Karpas-422 (cell line): ENCODE measurements around the gene PHKG2. TPM values are rescaled to one million over a fixed set of nuclear protein-coding genes. Genes with fewer than 3 reads are reported as not detected.
"Not testable (repeated sequence)": the region's sequence is repeated elsewhere in the genome, so short reads cannot be mapped to it uniquely, and the experiment has no call there.

Source experiments
- DNase-seq: peaks from one replicate; pipeline ENCODE4 v3.0.0-alpha.2; 2015
- H2AFZ ChIP-seq: fragments of 200-600 bp; sonication (generic); 2 replicates; pipeline ENCODE4 v1.6.1; 2014; ENCODE audit warnings: antibody characterized with exemption, low read length, mixed read lengths
- H3K27ac ChIP-seq: fragments of 200-600 bp; sonication (generic); 2 replicates; pipeline ENCODE4 v1.5.1; 2014; ENCODE audit warnings: mild to moderate bottlenecking, low read length, moderate library complexity
- H3K27me3 ChIP-seq: fragments of 200-600 bp; sonication (generic); 2 replicates; pipeline ENCODE4 v1.6.1; 2014; ENCODE audit warnings: low read length, mixed read lengths
- H3K36me3 ChIP-seq: fragments of 200-600 bp; sonication (generic); 2 replicates; pipeline ENCODE4 v1.6.1; 2014; ENCODE audit warnings: low read length, mixed read lengths; ENCODE audit not compliant: insufficient read depth
- H3K4me1 ChIP-seq: fragments of 200-600 bp; sonication (generic); 2 replicates; pipeline ENCODE4 v1.6.1; 2014; ENCODE audit warnings: mild to moderate bottlenecking, low read length, mixed read lengths
- H3K4me2 ChIP-seq: fragments of 200-600 bp; sonication (generic); 2 replicates; pipeline ENCODE4 v1.6.1; 2014; ENCODE audit warnings: low read length, low read depth, mild to moderate bottlenecking; ENCODE audit not compliant: poor library complexity, severe bottlenecking
- H3K4me3 ChIP-seq: fragments of 200-600 bp; sonication (generic); 2 replicates; pipeline ENCODE4 v1.5.1; 2014; ENCODE audit warnings: mild to moderate bottlenecking, antibody characterized with exemption, low read length, mixed read lengths
- H3K79me2 ChIP-seq: fragments of 200-600 bp; sonication (generic); 2 replicates; pipeline ENCODE4 v1.6.1; 2014; ENCODE audit warnings: mild to moderate bottlenecking, low read length, mixed read lengths
- H3K9ac ChIP-seq: fragments of 200-600 bp; sonication (generic); 2 replicates; pipeline ENCODE4 v1.6.0; 2014; ENCODE audit warnings: low read length
- H3K9me2 ChIP-seq: fragments of 200-600 bp; sonication (generic), shearing (Covaris generic); replicated peaks from 2 replicates; pipeline ENCODE4 v1.6.0; 2014; ENCODE audit warnings: mild to moderate bottlenecking, low read length, moderate library complexity; ENCODE audit not compliant: insufficient read depth
- H3K9me3 ChIP-seq: fragments of 300-700, 200-600 bp; sonication (generic); 2 replicates; pipeline ENCODE4 v1.6.1; 2014; ENCODE audit warnings: low read length, mixed read lengths
- H4K20me1 ChIP-seq: fragments of 200-600 bp; sonication (generic); 2 replicates; pipeline ENCODE4 v1.6.1; 2014; ENCODE audit warnings: mild to moderate bottlenecking, antibody characterized with exemption, low read length, low read depth; ENCODE audit not compliant: insufficient read depth
- total RNA-seq: library from RNA; depleted of rRNA; stranded (reverse); fragments of >200 nt; shearing (Covaris generic); gene quantifications from 2 replicates; pipeline ENCODE4 v1.2.3, GENCODE V29; 2014; ENCODE audit warnings: low replicate concordance; rRNA removed

PHKG2 gene, protein sequence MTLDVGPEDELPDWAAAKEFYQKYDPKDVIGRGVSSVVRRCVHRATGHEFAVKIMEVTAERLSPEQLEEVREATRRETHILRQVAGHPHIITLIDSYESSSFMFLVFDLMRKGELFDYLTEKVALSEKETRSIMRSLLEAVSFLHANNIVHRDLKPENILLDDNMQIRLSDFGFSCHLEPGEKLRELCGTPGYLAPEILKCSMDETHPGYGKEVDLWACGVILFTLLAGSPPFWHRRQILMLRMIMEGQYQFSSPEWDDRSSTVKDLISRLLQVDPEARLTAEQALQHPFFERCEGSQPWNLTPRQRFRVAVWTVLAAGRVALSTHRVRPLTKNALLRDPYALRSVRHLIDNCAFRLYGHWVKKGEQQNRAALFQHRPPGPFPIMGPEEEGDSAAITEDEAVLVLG
- 32.3 and 35.5 TPM in 2 replicates for total RNA-seq

DNA sequence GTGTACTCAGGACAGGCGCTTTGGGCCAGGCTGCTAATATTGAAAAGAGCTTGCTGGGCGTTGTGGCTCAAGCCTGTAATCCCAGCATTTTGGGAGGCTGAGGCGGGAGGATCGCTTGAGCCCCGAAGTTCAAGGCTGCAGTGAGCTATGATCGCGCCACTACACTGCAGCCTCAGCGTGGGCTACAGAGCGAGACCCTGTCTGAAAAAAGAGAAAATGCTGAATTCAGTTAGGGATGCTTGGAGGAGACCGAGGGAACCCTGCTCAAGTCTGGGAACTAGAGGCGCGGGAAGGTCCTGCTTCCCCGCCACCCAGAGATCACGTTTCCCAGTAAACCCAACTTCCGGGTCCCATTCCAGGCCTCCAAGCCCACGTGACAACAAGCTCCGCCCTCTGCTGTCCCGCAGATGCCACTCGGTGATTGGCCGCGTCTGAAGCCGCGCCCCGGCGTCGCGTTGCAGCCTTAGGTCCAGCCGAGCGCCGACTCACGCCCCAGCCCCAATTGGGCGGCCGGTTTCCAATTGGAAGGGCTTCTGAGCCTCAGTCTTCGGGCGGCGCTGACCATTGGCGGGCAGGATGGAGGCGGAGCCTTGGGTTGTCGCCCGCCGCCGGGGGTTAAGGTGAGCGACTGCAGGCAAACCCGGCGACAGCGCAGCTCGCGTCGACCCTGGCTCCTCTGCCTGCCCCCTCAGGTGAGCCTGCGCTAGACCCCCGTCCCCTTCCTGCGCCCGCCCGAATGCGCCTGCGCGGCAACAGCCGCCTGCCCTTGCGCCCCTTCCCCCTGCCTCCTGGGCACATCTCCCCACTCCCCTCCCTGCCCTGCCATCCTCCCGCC lies at the start of gene PHKG2:
PHKG2 (plus strand) TSS at position 627 of the 835 bp plus-strand sequence. CDS start 396 bp downstream, outside the sequence.
- H3K4me2 ChIP-seq: peak within 1 kb of the TSS; percentile 69
- H3K79me2 ChIP-seq: peaks cover 24% of the 10 kb centered on the region
- peak within 1 kb of the TSS; percentile 1; the same call in 1 of the 2 replicates for H3K27ac ChIP-seq
- H3K4me1 ChIP-seq: peaks cover 15% of the 10 kb centered on the region
- H3K27me3 ChIP-seq: no peaks in the 10 kb centered on the region
- peak within 1 kb of the TSS; percentile 79 for H3K9ac ChIP-seq
- 0 out of 2 replicates have a peak, but pooled peaks cover 6% of the 10 kb centered on the region for H4K20me1 ChIP-seq
- peaks cover 15% of the 10 kb centered on the region; the same call in 1 of the 2 replicates for H3K36me3 ChIP-seq
- no peak within 1 kb of the TSS; the same call in 1 of the 2 replicates for H2AFZ ChIP-seq
- H3K4me3 ChIP-seq: peak within 1 kb of the TSS; percentile 73
- H3K9me2 ChIP-seq: no peaks in the 10 kb centered on the region
- peak; percentile 99 for DNase-seq
- H3K9me3 ChIP-seq: no peaks in the 10 kb centered on the region

DNA sequence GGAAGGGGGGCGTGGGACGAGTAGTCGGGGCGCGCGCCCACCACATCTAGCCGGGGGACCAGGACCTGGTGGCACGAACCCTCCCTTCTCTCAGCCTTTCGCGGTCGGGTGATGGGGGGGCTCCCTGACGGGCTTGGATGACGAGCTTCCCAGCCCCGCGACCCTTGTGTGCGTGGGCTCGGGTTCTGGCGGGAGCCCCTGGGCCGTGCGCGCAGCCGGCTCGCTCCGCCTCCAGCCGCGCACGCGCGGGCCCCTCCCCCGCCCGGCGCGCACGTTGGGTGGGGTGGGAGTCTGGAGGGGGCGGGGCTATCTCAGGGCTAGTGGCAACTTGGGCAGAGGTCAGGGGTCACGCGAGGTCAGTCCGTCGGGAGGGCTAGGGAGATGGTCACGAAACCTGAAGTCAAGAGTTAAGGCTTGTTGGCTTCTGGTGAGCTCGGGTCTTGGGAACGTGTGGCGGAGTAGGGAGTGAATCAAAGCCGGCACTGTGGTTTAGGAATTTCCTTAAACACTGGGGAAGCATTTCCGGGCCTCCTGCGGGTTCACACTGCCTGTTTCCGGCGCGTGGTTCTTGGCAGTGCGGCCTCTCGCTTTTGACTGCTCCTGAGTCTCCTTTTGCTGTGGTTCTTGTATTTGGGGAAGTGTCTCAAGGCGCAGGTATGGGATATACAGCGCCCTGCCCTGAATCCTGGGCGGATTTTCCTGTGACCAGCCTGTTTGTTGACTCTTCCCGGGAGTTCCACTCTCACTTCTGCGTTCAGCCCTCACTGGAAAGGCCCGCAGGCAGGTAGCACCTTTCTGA lies 49.2 kb upstream of the PHKG2 start, which contains the start of gene SRCAP:
SRCAP (plus strand) TSS at position 356 of the 799 bp plus-strand sequence. CDS start 1,654 bp downstream, outside the sequence.
- Histone ChIP-seq H3K27ac (peak within 1 kb of the TSS; percentile 96), H3K9me3 (no peaks in the 10 kb centered on the region), H4K20me1 (peaks cover 11% of the 10 kb centered on the region; the same call in 1 of the 2 replicates), H3K4me3 (peak within 1 kb of the TSS; percentile 77), H3K4me1 (peaks cover 24% of the 10 kb centered on the region), H3K4me2 (peak within 1 kb of the TSS; percentile 99), H3K79me2 (peaks cover 39% of the 10 kb centered on the region), H3K9ac (peak within 1 kb of the TSS; percentile 100), H3K27me3 (no peaks in the 10 kb centered on the region), H3K9me2 (no peaks in the 10 kb centered on the region), H2AFZ (peak within 1 kb of the TSS; percentile 78; the same call in 1 of the 2 replicates), H3K36me3 (peaks cover 22% of the 10 kb centered on the region)
- DNase-seq: peak; percentile 95

DNA sequence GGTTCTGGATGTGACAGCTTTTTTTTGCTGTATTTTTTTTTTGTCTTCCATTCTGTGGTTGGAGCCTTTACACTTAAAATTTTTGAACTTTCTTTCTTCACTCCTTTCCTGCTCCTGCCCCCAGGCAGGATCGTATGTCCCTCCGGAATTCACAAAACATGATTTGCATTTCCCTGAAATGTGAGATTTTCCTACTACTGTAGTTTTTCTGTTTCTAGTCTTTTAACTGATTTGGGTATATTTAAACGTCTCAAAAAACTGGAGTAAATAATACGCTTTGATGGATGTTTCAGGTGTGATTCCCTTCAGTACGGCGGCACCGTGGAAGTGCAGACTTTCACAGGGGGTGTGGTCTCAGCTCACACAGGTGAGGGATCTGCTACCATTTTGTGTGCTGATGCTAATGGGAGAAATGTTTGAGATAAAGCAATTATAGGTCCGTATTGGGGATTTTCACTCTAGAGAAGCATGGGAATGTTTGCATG lies 48.6 kb upstream of the PHKG2 start:
- Histone ChIP-seq H3K79me2 (peaks cover 39% of the 10 kb centered on the region), H3K27me3 (no peaks in the 10 kb centered on the region), H3K4me2 (peak overlapping the region; percentile 99), H3K9ac (peak overlapping the region; percentile 100), H3K36me3 (peaks cover 28% of the 10 kb centered on the region), H3K9me2 (no peaks in the 10 kb centered on the region), H4K20me1 (peaks cover 11% of the 10 kb centered on the region; the same call in 1 of the 2 replicates), H3K4me3 (peak overlapping the region; percentile 77), H3K27ac (peak overlapping the region; percentile 96), H2AFZ (no peak overlapping the region), H3K4me1 (peaks cover 24% of the 10 kb centered on the region), H3K9me3 (no peaks in the 10 kb centered on the region)
- no peak for DNase-seq

DNA sequence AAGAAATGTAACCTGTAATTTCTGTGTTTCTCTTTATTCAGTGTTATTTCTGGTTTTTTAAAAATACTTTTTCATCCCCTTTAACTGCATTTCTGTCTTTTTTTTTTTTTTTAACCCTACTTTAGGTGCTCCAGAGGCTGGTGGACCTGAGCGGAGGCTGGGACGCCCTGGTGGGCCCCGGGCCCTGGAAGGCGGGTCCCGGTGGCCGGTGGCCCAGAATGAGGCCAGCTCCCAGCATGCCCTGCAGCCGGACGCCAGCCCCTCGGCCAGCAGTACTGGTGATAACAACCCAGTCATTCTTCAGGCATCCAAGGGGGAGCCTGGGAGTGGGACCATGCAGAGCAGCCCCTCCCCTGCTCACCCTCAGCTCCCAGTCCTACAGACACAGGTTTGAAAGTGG lies 47.7 kb upstream of the PHKG2 start:
- Histone ChIP-seq H3K9me3 (no peaks in the 10 kb centered on the region), H3K9ac (peak overlapping the region; percentile 100; the same call in 1 of the 2 replicates), H3K79me2 (peaks cover 39% of the 10 kb centered on the region), H3K27me3 (no peaks in the 10 kb centered on the region), H2AFZ (no peak overlapping the region), H3K4me2 (peak overlapping the region; percentile 99), H3K36me3 (peaks cover 31% of the 10 kb centered on the region), H3K27ac (no peak overlapping the region), H3K9me2 (no peaks in the 10 kb centered on the region), H3K4me3 (peak overlapping the region; percentile 77), H3K4me1 (peaks cover 24% of the 10 kb centered on the region), H4K20me1 (peaks cover 11% of the 10 kb centered on the region; the same call in 1 of the 2 replicates)
- DNase-seq: no peak

DNA sequence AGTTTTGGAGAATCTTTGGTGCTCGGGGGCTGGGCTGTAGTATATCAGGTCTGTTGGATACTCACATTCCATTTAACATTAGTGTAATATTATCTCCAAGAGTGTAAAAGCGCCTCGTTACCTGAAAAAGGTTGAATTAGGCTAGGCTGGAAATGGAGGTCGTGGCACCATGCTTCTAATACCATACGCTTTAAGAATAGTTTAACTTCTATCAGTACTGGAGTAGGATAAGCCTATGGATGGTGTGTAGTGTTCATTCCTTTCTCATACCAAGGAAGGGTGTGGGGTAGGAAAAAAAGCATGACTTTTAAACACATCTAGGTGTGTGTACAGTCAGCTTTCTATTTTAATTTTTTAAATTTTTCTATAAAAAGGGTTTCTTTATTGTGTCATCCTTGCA lies 47.3 kb upstream of the PHKG2 start:
- H3K9ac ChIP-seq: no peak overlapping the region
- peaks cover 39% of the 10 kb centered on the region for H3K79me2 ChIP-seq
- no peaks in the 10 kb centered on the region for H3K27me3 ChIP-seq
- H3K4me2 ChIP-seq: no peak overlapping the region
- H2AFZ ChIP-seq: no peak overlapping the region
- no peak overlapping the region for H3K27ac ChIP-seq
- peaks cover 34% of the 10 kb centered on the region for H3K36me3 ChIP-seq
- H4K20me1 ChIP-seq: peaks cover 11% of the 10 kb centered on the region; the same call in 1 of the 2 replicates
- H3K4me3 ChIP-seq: no peak overlapping the region
- no peaks in the 10 kb centered on the region for H3K9me3 ChIP-seq
- DNase-seq: no peak
- H3K9me2 ChIP-seq: no peaks in the 10 kb centered on the region
- peaks cover 24% of the 10 kb centered on the region for H3K4me1 ChIP-seq

DNA sequence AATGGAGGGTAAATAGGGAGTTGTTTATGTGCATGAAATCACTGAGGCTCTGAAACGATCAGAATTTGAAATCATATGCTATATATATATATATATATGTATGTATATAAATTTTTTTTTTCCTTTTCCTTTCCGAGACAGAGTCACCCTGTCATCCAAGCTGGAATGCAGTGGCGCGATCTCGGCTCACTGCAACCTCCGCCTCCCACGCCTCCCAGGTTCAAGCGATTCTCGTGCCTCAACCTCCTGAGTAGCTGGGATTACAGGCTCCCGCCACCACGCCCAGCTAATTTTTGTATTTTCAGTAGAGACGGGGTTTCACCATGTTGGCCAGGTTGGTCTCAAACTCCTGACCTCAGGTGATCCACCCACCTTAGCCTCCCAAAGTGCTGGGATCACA lies 45.2 kb upstream of the PHKG2 start:
- peaks cover 55% of the 10 kb centered on the region for H3K36me3 ChIP-seq
- H3K27me3 ChIP-seq, H3K9me2 ChIP-seq, H2AFZ ChIP-seq, H3K27ac ChIP-seq, H3K9me3 ChIP-seq, H3K9ac ChIP-seq, H3K4me3 ChIP-seq, DNase-seq, H3K4me2 ChIP-seq: not testable (repeated sequence)
- peaks cover 44% of the 10 kb centered on the region for H3K79me2 ChIP-seq
- H3K4me1 ChIP-seq: peaks cover 15% of the 10 kb centered on the region
- peaks cover 11% of the 10 kb centered on the region; the same call in 1 of the 2 replicates for H4K20me1 ChIP-seq

DNA sequence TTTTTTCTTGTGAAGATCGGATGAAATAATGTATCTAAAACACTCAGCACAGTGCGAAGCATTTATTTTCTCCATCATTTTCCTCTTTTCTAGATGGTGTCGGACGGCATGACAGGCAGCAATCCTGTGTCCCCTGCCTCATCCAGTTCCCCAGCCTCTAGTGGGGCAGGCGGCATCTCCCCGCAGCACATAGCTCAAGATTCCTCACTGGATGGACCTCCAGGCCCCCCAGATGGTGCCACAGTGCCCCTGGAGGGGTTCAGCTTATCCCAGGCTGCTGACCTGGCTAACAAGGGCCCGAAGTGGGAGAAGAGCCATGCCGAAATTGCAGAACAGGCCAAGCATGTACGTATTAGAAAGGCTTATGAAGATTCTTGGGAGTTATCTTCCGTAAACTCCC lies 44.3 kb upstream of the PHKG2 start:
- no peak overlapping the region for H2AFZ ChIP-seq
- H3K4me3 ChIP-seq: no peak overlapping the region
- peaks cover 38% of the 10 kb centered on the region for H3K79me2 ChIP-seq
- no peaks in the 10 kb centered on the region for H3K9me3 ChIP-seq
- no peak for DNase-seq
- H3K27ac ChIP-seq: no peak overlapping the region
- H3K4me2 ChIP-seq: no peak overlapping the region
- no peak overlapping the region for H3K9ac ChIP-seq
- peaks cover 61% of the 10 kb centered on the region for H3K36me3 ChIP-seq
- no peaks in the 10 kb centered on the region for H3K9me2 ChIP-seq
- peaks cover 15% of the 10 kb centered on the region for H3K4me1 ChIP-seq
- H4K20me1 ChIP-seq: peaks cover 11% of the 10 kb centered on the region; the same call in 1 of the 2 replicates
- no peaks in the 10 kb centered on the region for H3K27me3 ChIP-seq
